BJ (cell line): ENCODE measurements around the gene EFCAB6. TPM values are rescaled to one million over a fixed set of nuclear protein-coding genes. Genes with fewer than 3 reads are reported as not detected.
A peak's percentile ranks its signal among the peaks of the same experiment; 100 is the strongest.

Source experiments
- CTCF ChIA-PET: fragments of 350-600 bp; formaldehyde crosslinking; extraction: SDS; loops from one replicate; lab custom pipeline; 2021; ENCODE audit warnings: antibody characterized with exemption, inconsistent platforms; lab: Yijun Ruan, JAX
- POLR2A ChIA-PET: fragments of 300-600 bp; sonication (Branson Sonifier 250); formaldehyde crosslinking; extraction: SDS; loops from one replicate; lab custom pipeline; 2021; ENCODE audit warnings: antibody characterized with exemption; lab: Charles Lee
- DNase-seq: peaks from one replicate; pipeline ENCODE4 v3.0.0-alpha.2; 2011; ENCODE audit warnings: low read depth
- H3K27me3 ChIP-seq: 2 replicates; pipeline ENCODE4 v1.6.0; 2011; ENCODE audit warnings: low read length; ENCODE audit not compliant: control insufficient read depth, insufficient read depth
- H3K36me3 ChIP-seq: 2 replicates; pipeline ENCODE4 v1.5.1; 2011; ENCODE audit warnings: low read length; ENCODE audit not compliant: control insufficient read depth, insufficient read depth
- H3K4me3 ChIP-seq: 2 replicates; pipeline ENCODE4 v1.5.1; 2011; ENCODE audit warnings: low read depth, mild to moderate bottlenecking, control low read depth, low read length
- CTCF ChIP-seq: IDR thresholded peaks from 2 replicates; pipeline ENCODE4 v1.5.1; 2011; ENCODE audit warnings: low read depth, mild to moderate bottlenecking, control low read depth, inconsistent platforms, low read length, moderate library complexity; ENCODE audit not compliant: insufficient read depth
- polyA plus RNA-seq: library from polyadenylated mRNA; depleted of rRNA; stranded (reverse); fragments of >200 nt; gene quantifications from 2 replicates; pipeline ENCODE4 v1.2.3, GENCODE V29; 2011

Gene EFCAB6
- polyA plus RNA-seq, 1 experiment, result 0.75 TPM

DNA sequence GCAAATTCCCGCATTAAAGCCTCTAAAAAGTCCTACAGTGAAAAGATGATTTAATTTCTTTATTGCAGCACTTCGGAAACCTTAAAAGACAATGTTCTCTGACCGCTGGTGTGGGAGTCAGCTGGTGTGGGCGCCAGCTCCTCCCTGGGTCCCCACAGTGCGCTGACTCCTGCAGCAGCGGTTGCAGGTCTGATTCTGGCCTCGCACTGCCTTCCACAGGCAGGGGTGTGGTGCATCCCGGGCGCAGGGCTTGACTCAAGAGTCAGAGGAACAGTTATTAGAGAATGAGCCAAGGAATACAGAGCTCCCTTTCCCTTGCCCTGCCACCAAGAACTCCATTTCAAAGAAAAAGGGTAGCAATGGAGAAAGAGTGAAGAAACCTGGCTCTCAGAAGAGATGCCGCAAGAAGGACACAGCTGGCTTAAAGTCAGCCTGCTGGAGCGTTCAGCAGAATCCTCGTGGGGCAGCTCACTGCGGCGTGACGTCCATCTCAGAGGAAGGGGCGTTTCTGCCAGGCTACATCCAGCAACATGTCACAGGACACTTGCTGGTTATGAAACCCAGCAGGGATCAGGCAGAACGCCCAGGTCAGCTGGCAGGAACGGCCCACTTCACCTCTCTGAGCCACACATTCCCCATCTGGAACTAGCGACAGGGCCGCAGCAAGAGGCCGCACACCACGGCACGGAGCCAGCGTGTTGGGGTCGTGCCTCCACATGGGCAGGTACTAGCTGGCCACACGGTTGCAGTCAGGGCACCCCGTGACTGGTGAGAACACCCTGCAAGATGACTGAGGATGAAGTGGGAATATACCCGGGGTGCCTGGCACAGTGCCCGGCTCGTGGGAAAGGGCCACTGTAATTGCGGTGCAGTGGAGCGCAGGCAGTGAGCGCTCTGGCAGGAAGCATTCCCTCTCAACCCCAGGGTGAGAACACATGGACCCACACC, 18.1 kb upstream of the EFCAB6 start:
- Histone ChIP-seq H3K4me3 (no peak overlapping the region), H3K36me3 (no peaks in the 10 kb centered on the region), H3K27me3 (no peaks in the 10 kb centered on the region; the same call in 1 of the 2 replicates)
- no peak for DNase-seq
- ChIA-PET CTCF (interaction anchor here (0.6 to 6.0 kb wide), 6 partner anchors 8 to 443 kb away, joined by 3 to 48 read pairs (median 6); no protein-coding TSS in a partner anchor), POLR2A (no interaction called here)
- TF ChIP-seq CTCF, result no peak

DNA sequence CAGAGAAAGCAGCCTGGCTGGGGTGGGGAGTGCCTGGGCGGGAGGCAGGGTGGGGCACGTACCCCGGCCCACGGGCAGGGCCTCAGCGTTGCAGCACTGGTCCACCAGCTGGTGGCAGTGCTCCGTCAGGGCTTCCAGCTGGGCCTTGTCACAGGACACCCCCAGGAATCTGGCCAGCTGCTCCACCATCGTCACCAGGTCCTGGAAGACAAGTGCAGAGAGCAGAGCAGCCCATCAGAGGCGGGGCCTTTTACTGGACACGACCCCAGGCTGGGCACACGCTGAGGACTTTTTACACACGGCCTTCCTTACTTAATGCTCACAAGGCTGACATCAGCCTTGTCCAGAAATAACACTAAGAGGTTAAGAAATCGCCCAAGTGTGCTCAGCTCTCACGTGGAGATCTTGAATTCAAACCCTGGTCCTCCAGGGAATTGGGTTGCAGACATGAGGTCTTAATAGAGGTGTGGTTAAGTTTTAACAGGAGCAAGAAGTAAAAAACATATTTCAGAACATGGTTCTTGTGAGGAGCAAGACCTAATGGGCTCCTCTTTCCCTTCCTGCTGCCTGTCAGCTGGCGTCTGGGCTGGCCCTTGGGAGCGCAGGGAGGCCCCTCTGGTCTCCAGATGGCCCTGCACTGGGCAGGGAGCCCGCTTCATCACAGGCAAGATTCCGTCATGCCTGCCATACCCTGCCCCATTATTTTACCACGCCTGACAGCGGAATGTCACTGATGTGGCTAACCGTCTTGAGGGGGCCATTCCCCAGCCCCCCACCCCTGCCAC, 17.1 kb upstream of the EFCAB6 start:
- peak; percentile 42 for TF ChIP-seq CTCF
- CTCF ChIA-PET, result interaction anchor here (0.6 to 6.0 kb wide), 7 partner anchors 9 to 442 kb away, joined by 3 to 48 read pairs (median 6); no protein-coding TSS in a partner anchor
- DNase-seq, result no peak
- no peak overlapping the region for H3K4me3 ChIP-seq
- no peaks in the 10 kb centered on the region; the same call in 1 of the 2 replicates for H3K27me3 ChIP-seq
- POLR2A ChIA-PET, result no interaction called here
- H3K36me3 ChIP-seq, result no peaks in the 10 kb centered on the region

- POLR2A ChIA-PET, result interaction anchor here (0.5 kb wide), 1 partner anchor 11 kb away, joined by 3 read pairs; no protein-coding TSS in a partner anchor
- no peak for DNase-seq
Measured at GRCh38 chr22:43828725-43828997, 16.6 kb upstream of the EFCAB6 start.

DNA sequence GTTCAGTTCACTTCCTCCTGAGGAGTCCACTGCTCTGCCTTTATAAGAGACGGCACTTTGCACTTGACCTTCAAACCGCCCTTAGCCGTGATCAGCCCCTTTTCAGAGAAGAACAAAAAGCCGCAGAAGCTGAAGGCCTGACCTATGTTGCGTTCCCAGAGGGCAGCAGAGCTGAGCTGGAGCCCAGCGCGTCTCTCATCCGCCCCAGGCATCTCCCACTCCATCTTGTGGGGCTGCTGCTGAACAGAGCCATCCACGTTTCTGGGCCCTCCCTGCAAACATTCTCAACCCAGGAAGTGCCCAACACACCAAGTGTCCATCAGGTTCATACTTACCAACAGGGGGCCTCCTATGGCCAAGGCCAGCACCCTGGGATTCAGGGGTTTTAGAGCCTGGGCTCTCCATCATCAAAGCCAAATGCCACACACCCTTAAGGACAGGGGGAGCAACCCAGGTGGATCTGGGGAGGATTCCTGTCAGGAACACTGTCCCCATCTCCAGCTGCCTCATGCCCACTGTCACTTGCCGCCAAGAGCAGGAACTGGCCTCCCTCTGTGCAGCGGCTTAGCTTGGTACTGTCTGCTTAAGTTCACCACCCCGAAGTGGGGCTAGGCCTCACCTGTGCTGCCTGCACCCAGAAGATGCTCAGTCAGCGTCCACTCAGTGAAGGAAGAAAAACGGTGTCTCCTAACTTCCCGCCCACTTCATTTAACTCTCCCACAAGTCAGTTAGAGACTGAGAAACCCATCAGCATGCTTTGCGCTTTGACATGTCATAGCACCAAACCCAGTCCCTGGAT, 16.0 kb upstream of the EFCAB6 start:
- CTCF ChIA-PET, result interaction anchor here (1.5 to 6.0 kb wide), 8 partner anchors 10 to 441 kb away, joined by 4 to 48 read pairs (median 6); no protein-coding TSS in a partner anchor
- no peak for DNase-seq
- no peaks in the 10 kb centered on the region; the same call in 1 of the 2 replicates for H3K27me3 ChIP-seq
- POLR2A ChIA-PET, result interaction anchor here (0.5 kb wide), 1 partner anchor 10 kb away, joined by 3 read pairs; no protein-coding TSS in a partner anchor
- H3K4me3 ChIP-seq, result no peak overlapping the region
- H3K36me3 ChIP-seq, result no peaks in the 10 kb centered on the region
- TF ChIP-seq CTCF, result 0 out of 2 replicates have a peak, but pooled peaks have one; percentile 12

More at GRCh38 chr22:43828725-43828997, 16.6 kb upstream of the EFCAB6 start:
- no peak for TF ChIP-seq CTCF
- H3K36me3 ChIP-seq, result no peaks in the 10 kb centered on the region
- CTCF ChIA-PET, result interaction anchor here (0.8 to 6.0 kb wide), 6 partner anchors 10 to 441 kb away, joined by 3 to 48 read pairs (median 6); no protein-coding TSS in a partner anchor
- H3K4me3 ChIP-seq, result no peak overlapping the region
- H3K27me3 ChIP-seq, result no peaks in the 10 kb centered on the region; the same call in 1 of the 2 replicates
